Right lobe of liver (tissue), 6 donors: Measurements from ENCODE around the gene CD8A. TPM values are rescaled to one million over a fixed set of nuclear protein-coding genes. Genes with fewer than 3 reads are reported as not detected.

ENCODE experiments used
- ATAC-seq, 4 donors: fragments of 200-7000 bp; cut with Tn5 transposase; one replicate each; pipeline ENCODE4 v1.9.1; 2020; ENCODE audit warnings: mild to moderate bottlenecking in 4 of 4, moderate library complexity in 4 of 4
- DNase-seq, 3 donors: peaks; one replicate each; pipeline ENCODE4 v3.0.0-alpha.2; 2020
- H3K27ac ChIP-seq, 3 donors: fragments of 200-600 bp; one replicate each; pipeline ENCODE4 v1.8.0; 2022
- H3K27me3 ChIP-seq, 2 donors: fragments of 200-600 bp; one replicate each; pipeline ENCODE4 v1.8.0; 2022
- H3K36me3 ChIP-seq, 4 donors: fragments of 200-600 bp; sonication (generic) in 1 of 4; one replicate each; pipeline versions ENCODE4 v1.5.1 to v1.8.0; 2017 to 2022; ENCODE audit warnings: control low read depth in 1 of 4
- H3K4me1 ChIP-seq, 4 donors: fragments of 200-600 bp; sonication (generic) in 1 of 4; one replicate each; pipeline versions ENCODE4 v1.5.1 to v1.8.0; 2017 to 2022; ENCODE audit warnings: control low read depth in 1 of 4
- H3K4me3 ChIP-seq, 3 donors: fragments of 200-600 bp; one replicate each; pipeline ENCODE4 v1.8.0; 2022
- H3K9me3 ChIP-seq, 4 donors: fragments of 200-600 bp; sonication (generic) in 1 of 4; one replicate each; pipeline versions ENCODE4 v1.5.1 to v1.8.0; 2017 to 2022; ENCODE audit warnings: control low read depth in 1 of 4
- CTCF ChIP-seq, 4 donors: fragments of 200-600 bp in 3 of 4; fragments of 450-650 bp in 1 of 4; IDR thresholded peaks; one replicate each; pipeline versions ENCODE4 v1.5.1 to v1.8.0; 2016 to 2022; ENCODE audit warnings: antibody characterized with exemption in 4 of 4, mild to moderate bottlenecking in 2 of 4
- POLR2A ChIP-seq: fragments of 450-650 bp; IDR thresholded peaks from one replicate; pipeline ENCODE4 v1.6.1; 2017; ENCODE audit warnings: antibody characterized with exemption, mild to moderate bottlenecking
- WGBS: methylation state at CpG from one replicate; pipeline ENCODE4 v1.1.6; 2018; ENCODE audit warnings: low coverage, low lambda C conversion rate; ENCODE audit not compliant: insufficient coverage; ENCODE audit errors: missing lambda C conversion rate; 5-methylcytosine and 5-hydroxymethylcytosine counted together
- intact Hi-C, 2 donors: fragments of 100-400 bp; cut with DNase I; formaldehyde crosslinking; loops; one replicate each; pipeline versions ENCODE4 v1.11.2 to v1.14.1; 2022
- total RNA-seq, 6 experiments: library from RNA; depleted of rRNA in 2 of 6; stranded (reverse); fragments of >200 nt in 2 of 6; fragmentation: NEBNext Ultra II Directional in 3 of 6; extraction: Animal tissue kit (Norgen Biotek cat#: 25700) in 3 of 6; gene quantifications; one replicate each; pipeline versions ENCODE4 v1.1.0 to v1.2.4, GENCODE V29; 2016 to 2023
- donor health status: DM: no; HTN: yes; CAD: no.
- donor health status: DM: no; HTN: no; CAD: no.
- donor health status: DM: no; HTN: no; CAD: no.
- donor health status: DM: no; HTN: yes; CAD: no.
- donor health status: DM: no; HTN: yes; CAD: no.

The CD8A gene
- total RNA-seq, 6 experiments from 2014 or later = 0.26 to 1.1 (median 0.61) TPM

DNA sequence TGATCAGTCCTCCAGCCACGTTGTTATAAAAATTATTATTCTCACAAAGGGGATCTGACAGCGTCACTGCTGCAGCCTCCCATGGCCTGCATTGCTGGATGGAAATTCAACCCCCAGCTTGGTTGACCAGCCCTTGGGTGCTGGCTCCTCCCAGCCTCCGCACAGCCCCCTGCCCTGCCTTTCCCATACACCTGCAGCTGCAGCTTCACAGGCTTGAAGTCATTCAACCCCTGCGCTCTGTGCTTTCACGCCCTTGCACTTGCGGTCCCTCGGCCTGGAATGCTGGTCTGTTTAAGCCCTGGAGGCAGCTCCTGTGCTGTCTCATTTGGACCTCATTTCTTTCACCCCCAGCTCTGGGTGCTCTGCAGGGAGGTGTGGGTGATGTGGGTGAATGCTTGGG, 860 bp upstream of the CD8A start:
- intact Hi-C loops = no loop called here
- DNase-seq (no peak), ATAC-seq (no peak)
- Histone ChIP-seq H3K27me3 (peaks cover 0 to 24% of the 10 kb centered on the region in 2 donors), H3K4me1 (peaks cover 0 to 26% (median 0%) of the 10 kb centered on the region in 4 donors), H3K27ac (no peak overlapping the region), H3K9me3 (no peaks in the 10 kb centered on the region), H3K4me3 (no peak overlapping the region), H3K36me3 (no peaks in the 10 kb centered on the region)
- TF ChIP-seq CTCF (IDR thresholded peaks at IDR 0.05) (no peak), POLR2A (no peak)
- 64% methylated on average over 7 of the region's 7 CpGs for WGBS

GRCh38 chr2:86790134-86790675, 508 bp downstream of the CD8A start:
- Histone ChIP-seq H3K27ac (no peak overlapping the region), H3K9me3 (no peaks in the 10 kb centered on the region), H3K36me3 (no peaks in the 10 kb centered on the region), H3K27me3 (peaks cover 0 to 24% of the 10 kb centered on the region in 2 donors), H3K4me1 (peaks cover 0 to 26% (median 0%) of the 10 kb centered on the region in 4 donors), H3K4me3 (peak overlapping the region in 1 of 3 donors; percentile 24)
- ATAC-seq (peak in 3 of 4 donors; percentile 14 to 31 (median 25)), DNase-seq (peak in 1 of 3 donors; percentile 56)
- intact Hi-C loops = no loop called here
- 13% methylated on average over 11 of the region's 40 CpGs for WGBS
- TF ChIP-seq POLR2A (no peak), CTCF (IDR thresholded peaks at IDR 0.05) (no peak)

GRCh38 chr2:86789687-86790133, 1.0 kb downstream of the CD8A start:
- peaks cover 0 to 24% of the 10 kb centered on the region in 2 donors for H3K27me3 ChIP-seq
- intact Hi-C loops = no loop called here
- H3K9me3 ChIP-seq = no peaks in the 10 kb centered on the region
- H3K4me3 ChIP-seq = peak overlapping the region in 1 of 3 donors; percentile 24
- no peaks in the 10 kb centered on the region for H3K36me3 ChIP-seq
- 7% methylated on average over 3 of the region's 40 CpGs for WGBS
- ATAC-seq (no peak), DNase-seq (no peak)
- peaks cover 0 to 26% (median 0%) of the 10 kb centered on the region in 4 donors for H3K4me1 ChIP-seq
- TF ChIP-seq CTCF (IDR thresholded peaks at IDR 0.05) = no peak
- no peak for TF ChIP-seq POLR2A
- H3K27ac ChIP-seq = no peak overlapping the region

- Histone ChIP-seq H3K27me3 (peaks cover 0 to 24% of the 10 kb centered on the region in 2 donors), H3K4me3 (no peak overlapping the region), H3K9me3 (no peaks in the 10 kb centered on the region), H3K36me3 (no peaks in the 10 kb centered on the region), H3K4me1 (peaks cover 0 to 26% (median 0%) of the 10 kb centered on the region in 4 donors), H3K27ac (no peak overlapping the region)
- DNase-seq = no peak
- intact Hi-C loops = no loop called here
- 8% methylated on average over 26 of the region's 64 CpGs for WGBS
- TF ChIP-seq CTCF (IDR thresholded peaks at IDR 0.05) = no peak
- TF ChIP-seq POLR2A = no peak
- ATAC-seq = peak in 1 of 4 donors; percentile 15
These were observed 1.6 kb downstream of the CD8A start for GRCh38 chr2:86788881-86789686.
